NCI-H2196 (cell line): ENCODE data around the gene ACKR2.

Experiments
- DNase-seq: peaks from one replicate; lab custom pipeline; 2025; ENCODE audit not compliant: unreplicated experiment; lab: John Stamatoyannopoulos, UW

The ACKR2 gene

GRCh38 chr3:42886294-42886822, 77.1 kb downstream of the ACKR2 start:
- no peak for DNase-seq

GRCh38 chr3:42887084-42887483, 77.8 kb downstream of the ACKR2 start:
- no peak for DNase-seq

- DNase-seq: no peak
Observed at GRCh38 chr3:42891042-42891441, 81.8 kb downstream of the ACKR2 start.

- no peak for DNase-seq
Observed at GRCh38 chr3:42892169-42892568, 82.9 kb downstream of the ACKR2 start.

- DNase-seq: no peak
Observed at GRCh38 chr3:42892807-42893206, 83.6 kb downstream of the ACKR2 start.

- DNase-seq: no peak
Observed at GRCh38 chr3:42894698-42895579, 85.7 kb downstream of the ACKR2 start.

GRCh38 chr3:42895580-42895868, 86.3 kb downstream of the ACKR2 start:
- DNase-seq: no peak

GRCh38 chr3:42898896-42899675, 89.8 kb downstream of the ACKR2 start:
- DNase-seq: no peak

GRCh38 chr3:42900226-42901072, 91.2 kb downstream of the ACKR2 start:
- no peak for DNase-seq

GRCh38 chr3:42901073-42901415, 91.8 kb downstream of the ACKR2 start:
- DNase-seq: no peak

GRCh38 chr3:42902257-42902656, 93.0 kb downstream of the ACKR2 start:
- no peak for DNase-seq

- no peak for DNase-seq
Observed at GRCh38 chr3:42904076-42904475, 94.8 kb downstream of the ACKR2 start.

GRCh38 chr3:42905740-42906069, 96.5 kb downstream of the ACKR2 start:
- no peak for DNase-seq

- DNase-seq: no peak
Observed at GRCh38 chr3:42906070-42906847, 97.0 kb downstream of the ACKR2 start, which contains the start of gene ZNF662. TSS of gene ZNF662 (plus strand) at chr3:42906142. CDS start at chr3:42908115, 1,973 bp downstream.

GRCh38 chr3:42906848-42907183, 97.6 kb downstream of the ACKR2 start:
- no peak for DNase-seq

GRCh38 chr3:42908675-42909074, 99.4 kb downstream of the ACKR2 start:
- no peak for DNase-seq

GRCh38 chr3:42911551-42911950, 102.3 kb downstream of the ACKR2 start:
- no peak for DNase-seq

GRCh38 chr3:42914771-42915515, 105.7 kb downstream of the ACKR2 start:
- no peak for DNase-seq
